ENCODE data around the gene UVRAG.

UVRAG gene

DNA sequence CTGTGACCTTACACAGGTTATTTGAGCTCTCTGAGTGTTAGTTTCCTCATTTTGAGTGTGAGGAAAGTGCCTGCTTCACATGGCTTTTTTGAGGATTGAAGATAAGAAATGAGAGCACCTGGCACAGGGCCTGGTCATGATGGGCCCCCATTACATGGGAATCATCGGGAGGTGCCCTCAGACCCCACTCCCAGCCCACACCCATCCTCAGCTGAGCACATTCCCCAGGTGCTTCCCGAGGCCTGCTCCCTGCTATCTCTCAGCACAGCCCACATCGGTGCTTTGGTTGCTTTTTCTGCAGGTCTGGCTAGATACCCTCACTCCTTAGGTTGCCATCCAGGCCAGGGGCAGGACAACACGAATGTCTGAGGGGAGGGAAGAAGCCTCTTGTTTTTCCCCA lies 29.8 kb upstream of the UVRAG start (continued):
- TF ChIP-seq, protein P1, sequence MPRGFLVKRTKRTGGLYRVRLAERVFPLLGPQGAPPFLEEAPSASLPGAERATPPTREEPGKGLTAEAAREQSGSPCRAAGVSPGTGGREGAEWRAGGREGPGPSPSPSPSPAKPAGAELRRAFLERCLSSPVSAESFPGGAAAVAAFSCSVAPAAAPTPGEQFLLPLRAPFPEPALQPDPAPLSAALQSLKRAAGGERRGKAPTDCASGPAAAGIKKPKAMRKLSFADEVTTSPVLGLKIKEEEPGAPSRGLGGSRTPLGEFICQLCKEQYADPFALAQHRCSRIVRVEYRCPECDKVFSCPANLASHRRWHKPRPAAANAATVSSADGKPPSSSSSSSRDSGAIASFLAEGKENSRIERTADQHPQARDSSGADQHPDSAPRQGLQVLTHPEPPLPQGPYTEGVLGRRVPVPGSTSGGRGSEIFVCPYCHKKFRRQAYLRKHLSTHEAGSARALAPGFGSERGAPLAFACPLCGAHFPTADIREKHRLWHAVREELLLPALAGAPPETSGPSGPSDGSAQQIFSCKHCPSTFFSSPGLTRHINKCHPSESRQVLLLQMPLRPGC (tag by site-specific recombination; IDR thresholded peaks at IDR 0.05) = no peak
- TF ChIP-seq ZNF366 (tag by site-specific recombination; conservative IDR thresholded peaks at IDR 0.05) (no peak), ZNF776 (tag by site-specific recombination; IDR thresholded peaks at IDR 0.05; ENCODE audit: borderline replicate concordance) (no peak), ZNF530 (tag by site-specific recombination; IDR thresholded peaks at IDR 0.05; ENCODE audit: low read depth) (no peak), ZNF140 (tag by site-specific recombination; IDR thresholded peaks at IDR 0.05) (no peak), ZNF133 (tag by site-specific recombination; IDR thresholded peaks at IDR 0.05) (no peak), ZNF629 (tag by site-specific recombination; IDR thresholded peaks at IDR 0.05) (no peak)
- TF ChIP-seq, protein P2, sequence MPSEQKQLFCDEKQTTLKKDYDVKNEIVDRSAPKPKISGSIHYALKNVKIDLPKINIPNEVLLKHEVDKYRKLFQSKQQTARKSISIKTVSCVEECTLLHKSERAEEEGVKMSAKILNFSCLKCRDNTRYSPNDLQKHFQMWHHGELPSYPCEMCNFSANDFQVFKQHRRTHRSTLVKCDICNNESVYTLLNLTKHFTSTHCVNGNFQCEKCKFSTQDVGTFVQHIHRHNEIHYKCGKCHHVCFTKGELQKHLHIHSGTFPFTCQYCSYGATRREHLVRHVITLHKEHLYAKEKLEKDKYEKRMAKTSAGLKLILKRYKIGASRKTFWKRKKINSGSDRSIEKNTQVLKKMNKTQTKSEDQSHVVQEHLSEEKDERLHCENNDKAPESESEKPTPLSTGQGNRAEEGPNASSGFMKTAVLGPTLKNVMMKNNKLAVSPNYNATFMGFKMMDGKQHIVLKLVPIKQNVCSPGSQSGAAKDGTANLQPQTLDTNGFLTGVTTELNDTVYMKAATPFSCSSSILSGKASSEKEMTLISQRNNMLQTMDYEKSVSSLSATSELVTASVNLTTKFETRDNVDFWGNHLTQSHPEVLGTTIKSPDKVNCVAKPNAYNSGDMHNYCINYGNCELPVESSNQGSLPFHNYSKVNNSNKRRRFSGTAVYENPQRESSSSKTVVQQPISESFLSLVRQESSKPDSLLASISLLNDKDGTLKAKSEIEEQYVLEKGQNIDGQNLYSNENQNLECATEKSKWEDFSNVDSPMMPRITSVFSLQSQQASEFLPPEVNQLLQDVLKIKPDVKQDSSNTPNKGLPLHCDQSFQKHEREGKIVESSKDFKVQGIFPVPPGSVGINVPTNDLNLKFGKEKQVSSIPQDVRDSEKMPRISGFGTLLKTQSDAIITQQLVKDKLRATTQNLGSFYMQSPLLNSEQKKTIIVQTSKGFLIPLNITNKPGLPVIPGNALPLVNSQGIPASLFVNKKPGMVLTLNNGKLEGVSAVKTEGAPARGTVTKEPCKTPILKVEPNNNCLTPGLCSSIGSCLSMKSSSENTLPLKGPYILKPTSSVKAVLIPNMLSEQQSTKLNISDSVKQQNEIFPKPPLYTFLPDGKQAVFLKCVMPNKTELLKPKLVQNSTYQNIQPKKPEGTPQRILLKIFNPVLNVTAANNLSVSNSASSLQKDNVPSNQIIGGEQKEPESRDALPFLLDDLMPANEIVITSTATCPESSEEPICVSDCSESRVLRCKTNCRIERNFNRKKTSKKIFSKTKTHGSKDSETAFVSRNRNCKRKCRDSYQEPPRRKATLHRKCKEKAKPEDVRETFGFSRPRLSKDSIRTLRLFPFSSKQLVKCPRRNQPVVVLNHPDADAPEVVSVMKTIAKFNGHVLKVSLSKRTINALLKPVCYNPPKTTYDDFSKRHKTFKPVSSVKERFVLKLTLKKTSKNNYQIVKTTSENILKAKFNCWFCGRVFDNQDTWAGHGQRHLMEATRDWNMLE (tag by site-specific recombination; conservative IDR thresholded peaks at IDR 0.05; ENCODE audit: low read depth) = no peak
- TF ChIP-seq, protein P3, sequence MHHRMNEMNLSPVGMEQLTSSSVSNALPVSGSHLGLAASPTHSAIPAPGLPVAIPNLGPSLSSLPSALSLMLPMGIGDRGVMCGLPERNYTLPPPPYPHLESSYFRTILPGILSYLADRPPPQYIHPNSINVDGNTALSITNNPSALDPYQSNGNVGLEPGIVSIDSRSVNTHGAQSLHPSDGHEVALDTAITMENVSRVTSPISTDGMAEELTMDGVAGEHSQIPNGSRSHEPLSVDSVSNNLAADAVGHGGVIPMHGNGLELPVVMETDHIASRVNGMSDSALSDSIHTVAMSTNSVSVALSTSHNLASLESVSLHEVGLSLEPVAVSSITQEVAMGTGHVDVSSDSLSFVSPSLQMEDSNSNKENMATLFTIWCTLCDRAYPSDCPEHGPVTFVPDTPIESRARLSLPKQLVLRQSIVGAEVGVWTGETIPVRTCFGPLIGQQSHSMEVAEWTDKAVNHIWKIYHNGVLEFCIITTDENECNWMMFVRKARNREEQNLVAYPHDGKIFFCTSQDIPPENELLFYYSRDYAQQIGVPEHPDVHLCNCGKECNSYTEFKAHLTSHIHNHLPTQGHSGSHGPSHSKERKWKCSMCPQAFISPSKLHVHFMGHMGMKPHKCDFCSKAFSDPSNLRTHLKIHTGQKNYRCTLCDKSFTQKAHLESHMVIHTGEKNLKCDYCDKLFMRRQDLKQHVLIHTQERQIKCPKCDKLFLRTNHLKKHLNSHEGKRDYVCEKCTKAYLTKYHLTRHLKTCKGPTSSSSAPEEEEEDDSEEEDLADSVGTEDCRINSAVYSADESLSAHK (tag by site-specific recombination; IDR thresholded peaks at IDR 0.05) = no peak

DNA sequence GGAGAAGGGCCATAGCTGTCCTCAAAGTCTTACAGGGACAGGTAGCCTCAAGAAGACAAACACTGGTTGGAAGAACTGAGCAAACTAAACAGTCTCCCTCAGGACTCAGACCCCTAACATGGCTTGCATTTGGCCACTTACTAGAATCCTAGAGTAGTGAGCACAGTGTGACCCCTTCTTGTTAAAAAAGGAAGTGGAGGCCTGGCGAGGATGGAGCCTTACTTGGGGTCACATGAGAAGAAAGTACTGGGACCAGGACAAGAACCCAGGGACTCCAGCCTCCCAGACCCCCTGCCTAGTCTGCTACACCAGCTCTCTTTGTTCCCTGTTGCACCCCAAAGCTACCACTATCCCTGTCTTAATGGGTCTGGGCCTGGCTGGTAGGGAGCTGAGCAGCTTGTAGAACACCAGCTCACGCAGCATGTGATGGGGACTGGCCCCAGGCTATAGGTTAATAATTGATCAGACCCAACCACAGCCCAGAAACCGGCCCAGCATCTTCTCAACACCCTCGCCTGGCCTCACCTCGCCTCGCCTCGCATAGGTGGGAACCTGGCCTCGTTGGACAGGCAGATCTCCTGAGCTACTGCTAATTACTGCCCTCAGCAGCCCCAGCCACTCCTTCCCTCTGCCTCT lies 28.8 kb upstream of the UVRAG start:
- Histone ChIP-seq H3K36me3 (ENCODE audit: control insufficient read depth in 2 of 2, insufficient read depth in 1 of 2, low read length in 2 of 2) (no peaks in the 10 kb centered on the region), H3K27ac (ENCODE audit: extremely low read depth, low read depth, low read length) (no peak overlapping the region), H3K4me1 (ENCODE audit: control insufficient read depth, insufficient read depth, low read length) (no peaks in the 10 kb centered on the region), H3K4me3 (ENCODE audit: low read depth, low read length) (no peak overlapping the region), H3K9me3 (ENCODE audit: control insufficient read depth, insufficient read depth, low read depth, low read length) (no peaks in the 10 kb centered on the region)
- ChIA-PET POLR2A (no interaction called here), CTCF (interaction anchor here (1.5 to 1.6 kb wide), 2 partner anchors 80 to 188 kb away, joined by 5 to 7 read pairs; no protein-coding TSS in a partner anchor)
- TF ChIP-seq, protein P4, sequence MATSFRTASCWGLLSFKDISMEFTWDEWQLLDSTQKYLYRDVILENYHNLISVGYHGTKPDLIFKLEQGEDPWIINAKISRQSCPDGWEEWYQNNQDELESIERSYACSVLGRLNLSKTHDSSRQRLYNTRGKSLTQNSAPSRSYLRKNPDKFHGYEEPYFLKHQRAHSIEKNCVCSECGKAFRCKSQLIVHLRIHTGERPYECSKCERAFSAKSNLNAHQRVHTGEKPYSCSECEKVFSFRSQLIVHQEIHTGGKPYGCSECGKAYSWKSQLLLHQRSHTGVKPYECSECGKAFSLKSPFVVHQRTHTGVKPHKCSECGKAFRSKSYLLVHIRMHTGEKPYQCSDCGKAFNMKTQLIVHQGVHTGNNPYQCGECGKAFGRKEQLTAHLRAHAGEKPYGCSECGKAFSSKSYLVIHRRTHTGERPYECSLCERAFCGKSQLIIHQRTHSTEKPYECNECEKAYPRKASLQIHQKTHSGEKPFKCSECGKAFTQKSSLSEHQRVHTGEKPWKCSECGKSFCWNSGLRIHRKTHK (tag by site-specific recombination; IDR thresholded peaks at IDR 0.05) = no peak
- TF ChIP-seq ZNF560 (tag by site-specific recombination; IDR thresholded peaks at IDR 0.05; ENCODE audit: borderline replicate concordance) = no peak
- TF ChIP-seq GFI1B (tag by site-specific recombination; IDR thresholded peaks at IDR 0.05) = no peak
- TF ChIP-seq ZNF791 (tag by site-specific recombination; IDR thresholded peaks at IDR 0.05) = no peak
- no peak for TF ChIP-seq ZBTB1 (tag by site-specific recombination; IDR thresholded peaks at IDR 0.05)
- no peak for TF ChIP-seq GLI4 (tag by site-specific recombination; IDR thresholded peaks at IDR 0.05)
- TF ChIP-seq ZNF747 (tag by site-specific recombination; IDR thresholded peaks at IDR 0.05) = no peak
- TF ChIP-seq TCF7L2 (IDR thresholded peaks at IDR 0.05; ENCODE audit: borderline replicate concordance, low read depth, low read length) = no peak
- TF ChIP-seq ZNF76 (tag by site-specific recombination; IDR thresholded peaks at IDR 0.05; ENCODE audit: borderline replicate concordance, low read depth) = no peak
- no peak for TF ChIP-seq ZNF670 (tag by site-specific recombination; IDR thresholded peaks at IDR 0.05; ENCODE audit: low read depth)
- TF ChIP-seq ZNF394 (tag by site-specific recombination; IDR thresholded peaks at IDR 0.05; ENCODE audit: borderline replicate concordance) = no peak
- TF ChIP-seq ZNF2 (tag by site-specific recombination; IDR thresholded peaks at IDR 0.05) = no peak
- TF ChIP-seq, protein P5, sequence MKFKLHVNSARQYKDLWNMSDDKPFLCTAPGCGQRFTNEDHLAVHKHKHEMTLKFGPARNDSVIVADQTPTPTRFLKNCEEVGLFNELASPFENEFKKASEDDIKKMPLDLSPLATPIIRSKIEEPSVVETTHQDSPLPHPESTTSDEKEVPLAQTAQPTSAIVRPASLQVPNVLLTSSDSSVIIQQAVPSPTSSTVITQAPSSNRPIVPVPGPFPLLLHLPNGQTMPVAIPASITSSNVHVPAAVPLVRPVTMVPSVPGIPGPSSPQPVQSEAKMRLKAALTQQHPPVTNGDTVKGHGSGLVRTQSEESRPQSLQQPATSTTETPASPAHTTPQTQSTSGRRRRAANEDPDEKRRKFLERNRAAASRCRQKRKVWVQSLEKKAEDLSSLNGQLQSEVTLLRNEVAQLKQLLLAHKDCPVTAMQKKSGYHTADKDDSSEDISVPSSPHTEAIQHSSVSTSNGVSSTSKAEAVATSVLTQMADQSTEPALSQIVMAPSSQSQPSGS (tag by site-specific recombination; IDR thresholded peaks at IDR 0.05; ENCODE audit: low read depth) = no peak
- TF ChIP-seq, protein P6, sequence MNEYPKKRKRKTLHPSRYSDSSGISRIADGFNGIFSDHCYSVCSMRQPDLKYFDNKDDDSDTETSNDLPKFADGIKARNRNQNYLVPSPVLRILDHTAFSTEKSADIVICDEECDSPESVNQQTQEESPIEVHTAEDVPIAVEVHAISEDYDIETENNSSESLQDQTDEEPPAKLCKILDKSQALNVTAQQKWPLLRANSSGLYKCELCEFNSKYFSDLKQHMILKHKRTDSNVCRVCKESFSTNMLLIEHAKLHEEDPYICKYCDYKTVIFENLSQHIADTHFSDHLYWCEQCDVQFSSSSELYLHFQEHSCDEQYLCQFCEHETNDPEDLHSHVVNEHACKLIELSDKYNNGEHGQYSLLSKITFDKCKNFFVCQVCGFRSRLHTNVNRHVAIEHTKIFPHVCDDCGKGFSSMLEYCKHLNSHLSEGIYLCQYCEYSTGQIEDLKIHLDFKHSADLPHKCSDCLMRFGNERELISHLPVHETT (tag by site-specific recombination; IDR thresholded peaks at IDR 0.05) = no peak

Data from HEK293 (cell line).